SK-MEL-5 (cell line): ENCODE data around the gene MAN2A1. TPM values are rescaled to one million over a fixed set of nuclear protein-coding genes. Genes with fewer than 3 reads are reported as not detected.

ENCODE experiments used
- DNase-seq: peaks from one replicate; pipeline ENCODE4 v3.0.0-alpha.2; 2016; ENCODE audit warnings: low read depth, low spot score
- in situ Hi-C: cut with HindIII; loops from 2 replicates; pipeline ENCODE4 v1.10.0; 2016; ENCODE audit warnings: low sequenced_read_pairs, high pct_unique_total_duplicates, low pct_unique_long_range_greater_than_20kb
- total RNA-seq: library from RNA; depleted of rRNA; stranded (reverse); fragments of >200 nt; shearing (Covaris generic); gene quantifications from 2 replicates; pipeline ENCODE4 v1.2.3, GENCODE V29; 2014

MAN2A1 gene
- total RNA-seq, 1 experiment from 2014 or later, result 14.7 TPM

DNA sequence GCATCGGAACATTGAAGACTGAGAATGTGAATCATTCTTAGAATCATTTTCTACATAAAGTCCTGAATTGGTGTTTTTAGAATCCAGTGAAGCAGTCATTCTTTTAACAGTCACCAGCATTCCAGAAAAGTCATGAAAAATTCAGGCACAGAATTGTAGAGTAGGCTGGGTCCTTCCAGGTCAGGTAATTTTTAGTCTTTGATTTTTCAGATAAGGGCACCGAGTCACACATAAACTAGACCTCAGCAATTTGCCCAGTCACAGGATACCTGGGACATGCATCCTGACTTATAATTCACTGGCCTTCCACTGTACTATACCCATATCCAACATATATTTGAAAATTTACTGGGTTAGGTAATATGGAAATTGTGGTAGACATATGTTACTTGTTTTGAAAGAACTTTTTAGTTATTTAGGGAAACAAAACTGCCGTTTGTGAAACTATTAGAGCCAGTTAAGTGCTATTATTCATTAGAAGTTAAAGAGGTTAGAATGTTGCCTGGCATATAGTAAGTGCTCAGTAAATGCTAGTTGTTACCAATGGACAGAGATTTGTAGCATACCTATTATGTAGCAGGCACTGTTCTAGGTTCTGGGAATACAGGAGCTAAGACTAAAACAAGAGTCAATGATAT is 10.9 kb downstream of the MAN2A1 start:
- DNase-seq, result no peak
- in situ Hi-C loops, result no loop called here

DNA sequence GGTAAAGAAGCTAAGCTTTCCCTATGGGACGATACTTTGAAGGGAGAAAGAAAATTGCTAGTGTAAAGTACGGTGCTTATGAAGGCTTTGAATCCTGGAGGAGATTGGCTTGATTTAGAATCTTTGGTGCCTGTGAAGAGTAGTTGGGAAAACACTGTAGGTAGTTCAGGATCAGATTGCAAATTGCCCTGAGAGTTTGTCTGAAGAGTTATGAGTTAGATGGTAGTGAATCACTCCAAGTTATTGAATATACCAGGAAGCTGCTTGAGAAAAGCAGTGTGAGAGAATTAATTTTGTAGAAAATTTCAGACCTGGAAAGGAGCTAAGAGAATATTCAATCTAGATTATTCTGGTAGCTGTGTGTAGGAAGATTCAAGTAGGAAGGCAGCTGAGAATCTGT is 11.5 kb downstream of the MAN2A1 start:
- in situ Hi-C loops, result no loop called here
- DNase-seq, result no peak

DNA sequence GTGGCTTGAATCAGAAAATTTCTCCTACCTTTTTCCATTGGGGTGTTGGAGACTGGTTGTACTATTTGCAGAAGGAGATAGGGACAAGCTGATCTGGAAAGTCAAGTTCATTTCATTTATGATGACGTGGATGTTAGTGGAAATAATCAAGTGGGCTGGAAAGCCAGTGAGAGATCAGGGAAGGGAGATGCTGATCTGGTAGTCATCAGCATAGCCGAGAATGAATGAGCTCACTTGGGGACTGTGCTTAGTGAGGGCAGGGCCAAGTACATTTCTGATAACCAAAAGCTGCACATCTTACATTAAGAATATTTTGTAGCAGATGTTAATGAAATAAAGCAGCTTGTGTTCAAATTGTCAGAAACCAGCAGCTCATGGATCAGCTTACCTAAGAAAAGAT is 12.1 kb downstream of the MAN2A1 start:
- in situ Hi-C loops, result no loop called here
- no peak for DNase-seq

- in situ Hi-C loops, result no loop called here
- DNase-seq, result no peak
Observed at GRCh38 chr5:109703166-109703565, 13.4 kb downstream of the MAN2A1 start.

- in situ Hi-C loops, result no loop called here
- DNase-seq, result no peak
Observed at GRCh38 chr5:109703829-109704228, 14.1 kb downstream of the MAN2A1 start.

DNA sequence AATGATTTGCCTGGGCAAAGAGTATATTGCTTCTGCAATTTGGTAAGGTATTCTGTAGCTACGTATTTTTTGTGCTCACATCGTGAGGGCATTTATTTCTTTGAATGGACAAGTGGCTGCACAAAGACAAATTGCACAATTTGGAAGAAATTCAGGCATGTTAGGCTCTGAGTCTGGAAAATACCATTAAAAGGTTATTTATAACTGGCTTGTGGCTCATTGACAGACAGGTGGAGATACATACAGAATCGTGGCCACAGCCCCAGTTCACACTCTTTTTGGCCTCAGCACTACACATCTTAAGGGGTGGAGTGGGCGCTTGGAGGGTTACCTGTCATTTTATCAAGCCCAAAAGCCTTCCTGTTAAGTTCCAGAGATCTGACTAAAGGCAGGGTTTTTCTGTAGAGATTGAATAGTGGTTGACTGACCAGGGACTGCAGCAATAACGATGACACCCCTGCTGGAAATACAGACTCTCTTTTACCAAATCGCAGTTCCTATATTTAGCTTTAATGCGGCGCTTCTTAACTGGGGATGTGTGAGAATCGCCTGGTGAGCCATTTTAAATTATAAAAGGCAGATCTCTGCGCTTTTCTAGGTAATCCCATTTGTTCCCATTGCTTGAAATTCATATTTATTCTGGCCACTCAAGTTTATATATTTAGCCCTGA is 14.7 kb downstream of the MAN2A1 start:
- DNase-seq, result no peak
- in situ Hi-C loops, result no loop called here

DNA sequence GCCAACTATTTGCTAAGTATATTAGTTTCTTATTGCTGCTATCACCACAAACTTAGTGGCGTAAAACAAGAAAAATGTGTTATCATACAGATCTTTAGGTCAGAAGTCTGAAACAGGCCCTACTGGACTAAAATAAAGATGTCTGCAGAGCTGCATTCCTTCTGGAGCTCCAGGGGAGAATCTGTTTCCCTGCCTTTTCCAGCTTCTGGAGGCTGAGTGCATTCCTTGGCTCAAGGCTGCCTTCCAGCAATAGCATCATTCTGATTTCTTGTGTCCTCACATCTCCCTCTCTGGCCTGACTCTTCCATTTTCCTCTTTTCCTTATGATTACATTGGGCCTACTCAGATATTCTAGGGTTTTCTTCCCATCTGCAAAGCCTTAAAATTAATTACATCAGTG is 15.9 kb downstream of the MAN2A1 start:
- in situ Hi-C loops, result no loop called here
- no peak for DNase-seq

DNA sequence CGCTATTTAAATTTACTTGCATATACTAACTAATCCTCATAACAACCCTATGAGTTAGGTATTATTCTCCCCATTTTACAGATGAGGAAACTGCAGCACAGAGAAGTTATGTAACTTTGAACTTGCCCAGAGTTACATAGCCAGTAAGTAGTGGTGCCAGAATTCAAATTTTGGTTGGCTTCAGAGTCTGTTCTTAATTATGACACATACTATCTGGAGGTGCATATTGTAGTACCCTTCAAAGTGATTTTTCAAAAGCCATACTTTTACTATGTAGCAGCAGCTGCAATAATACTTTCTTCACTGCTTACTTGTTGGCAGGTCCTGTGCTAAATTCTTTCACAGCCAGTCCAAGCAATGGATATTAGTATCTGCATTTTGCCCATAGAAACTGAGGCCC is 16.4 kb downstream of the MAN2A1 start:
- DNase-seq, result no peak
- in situ Hi-C loops, result no loop called here

GRCh38 chr5:109707531-109707930 is 17.8 kb downstream of the MAN2A1 start:
- in situ Hi-C loops, result no loop called here

GRCh38 chr5:109708813-109709212 is 19.1 kb downstream of the MAN2A1 start:
- in situ Hi-C loops, result no loop called here
- no peak for DNase-seq

More at GRCh38 chr5:109707531-109707930, 17.8 kb downstream of the MAN2A1 start:
- DNase-seq, result no peak

- DNase-seq, result no peak
- in situ Hi-C loops, result no loop called here
Observed at GRCh38 chr5:109709225-109709624, 19.5 kb downstream of the MAN2A1 start.

DNA sequence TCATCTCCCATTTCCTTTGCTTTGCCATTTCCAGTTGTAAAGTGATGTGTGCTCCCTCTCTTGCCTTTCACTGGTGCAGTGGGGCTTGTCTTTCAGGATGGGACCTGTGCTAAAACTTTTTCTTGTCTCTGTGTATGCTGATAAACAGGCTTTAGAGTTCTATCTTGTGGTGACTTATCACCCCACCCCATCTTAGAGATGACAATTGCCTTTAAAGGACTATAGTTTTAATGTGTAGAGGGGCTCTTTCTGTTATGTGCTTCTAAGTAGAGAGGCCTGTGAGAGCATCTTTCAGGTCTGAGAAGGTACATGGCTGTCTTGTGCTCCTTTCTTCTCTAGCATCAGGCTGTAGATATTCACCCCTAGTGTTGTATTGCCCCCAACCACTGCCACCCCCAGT is 21.9 kb downstream of the MAN2A1 start:
- DNase-seq, result no peak

GRCh38 chr5:109713453-109713852 is 23.7 kb downstream of the MAN2A1 start:
- no peak for DNase-seq
- in situ Hi-C loops, result no loop called here

More for the DNA sequence above, 21.9 kb downstream of the MAN2A1 start:
- in situ Hi-C loops, result no loop called here

- DNase-seq, result no peak
- in situ Hi-C loops, result no loop called here
Observed at GRCh38 chr5:109714592-109714991, 24.9 kb downstream of the MAN2A1 start.

DNA sequence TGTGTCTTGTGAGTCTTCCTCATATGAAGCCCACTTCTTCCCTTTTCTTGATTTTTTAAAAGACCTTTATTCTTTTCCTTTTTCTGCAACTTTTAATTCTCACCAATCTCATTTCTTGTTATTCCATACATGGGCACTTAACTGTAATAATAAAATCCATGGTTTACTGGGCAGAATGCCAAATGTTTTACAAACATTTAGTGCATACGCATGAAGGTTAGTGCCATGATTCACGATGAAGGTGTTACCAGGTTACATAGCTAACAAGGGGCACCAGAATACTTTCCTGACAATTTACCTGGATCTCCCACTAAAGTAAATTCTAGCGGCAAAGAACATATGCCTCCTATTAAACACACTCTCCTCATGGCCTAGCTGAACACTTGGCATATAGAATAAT is 28.5 kb downstream of the MAN2A1 start:
- in situ Hi-C loops, result no loop called here
- no peak for DNase-seq

DNA sequence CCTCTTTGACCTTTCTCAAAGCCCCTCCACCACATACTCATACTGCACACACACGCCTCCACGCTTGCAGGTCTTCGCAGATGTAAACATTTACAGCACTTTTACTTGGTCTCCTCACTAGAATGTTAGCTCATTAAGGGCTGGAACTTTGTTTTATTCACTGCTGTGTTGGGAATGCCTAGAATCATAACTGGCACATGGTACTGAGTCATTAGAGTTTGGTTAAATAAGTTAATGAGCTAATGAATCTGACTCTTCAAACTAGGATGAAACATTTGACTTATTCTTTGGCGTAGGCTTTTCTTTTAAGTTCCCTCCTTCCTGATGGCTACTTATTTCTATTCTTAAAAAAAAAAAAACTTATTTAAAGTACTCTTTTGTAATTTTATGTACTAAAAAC is 28.9 kb downstream of the MAN2A1 start:
- in situ Hi-C loops, result no loop called here
- DNase-seq, result no peak

DNA sequence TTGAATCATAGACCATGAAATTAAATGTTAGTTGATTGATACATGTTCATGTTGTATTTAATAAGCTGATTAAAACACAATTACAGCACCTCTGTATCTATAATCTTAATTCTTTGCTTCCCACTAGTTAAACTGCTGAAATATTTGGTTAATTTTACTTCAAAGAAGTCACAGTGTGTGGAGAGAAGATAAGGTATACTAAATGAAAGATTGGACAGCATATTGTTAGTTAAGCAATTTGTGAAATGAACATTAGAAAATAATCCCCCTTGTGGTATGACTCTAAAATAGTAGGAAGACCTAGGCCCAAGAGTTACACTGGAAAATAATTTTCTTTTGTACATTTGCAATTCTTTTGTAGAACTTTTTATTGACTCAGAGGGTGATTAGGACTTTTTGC is 30.3 kb downstream of the MAN2A1 start:
- in situ Hi-C loops, result no loop called here
- DNase-seq, result no peak

GRCh38 chr5:109721741-109722140 is 32.0 kb downstream of the MAN2A1 start:
- in situ Hi-C loops, result no loop called here
- DNase-seq, result no peak

GRCh38 chr5:109723606-109724005 is 33.9 kb downstream of the MAN2A1 start:
- DNase-seq, result no peak
- in situ Hi-C loops, result no loop called here
